ENCODE results near the gene C1orf87.
A peak's percentile ranks its signal among the peaks of the same experiment; 100 is the strongest.

Gene C1orf87

GRCh38 chr1:59978026-59978425 is 95.5 kb downstream of the C1orf87 start:
- TF ChIP-seq POLR2AphosphoS5 (IDR thresholded peaks at IDR 0.05; ENCODE audit: low read depth) (no peak), CTCF (IDR thresholded peaks at IDR 0.05; ENCODE audit: insufficient read depth, low read length) (no peak), REST (IDR thresholded peaks at IDR 0.05; ENCODE audit: insufficient replicate concordance, low read depth) (no peak), GABPA (IDR thresholded peaks at IDR 0.05; ENCODE audit: low read depth) (no peak), SPI1 (IDR thresholded peaks at IDR 0.05; ENCODE audit: borderline replicate concordance, low read depth) (no peak)
- no peak overlapping the region for H3K4me3 ChIP-seq (replicated peaks; ENCODE audit: insufficient read depth, low read length)
- H3K27me3 ChIP-seq (ENCODE audit: insufficient read depth, poor library complexity, severe bottlenecking) = no peaks in the 10 kb centered on the region
- DNase-seq (ENCODE audit: low read depth in 1 of 2, low spot score in 1 of 2) = no peak
- no peak overlapping the region for H3K27ac ChIP-seq (replicated peaks)

GRCh38 chr1:59977075-59977410 is 96.5 kb downstream of the C1orf87 start:
- Histone ChIP-seq H3K4me3 (replicated peaks; ENCODE audit: insufficient read depth, low read length) (no peak overlapping the region), H3K27ac (replicated peaks) (no peak overlapping the region), H3K27me3 (ENCODE audit: insufficient read depth, poor library complexity, severe bottlenecking) (no peaks in the 10 kb centered on the region)
- DNase-seq (ENCODE audit: low read depth in 1 of 2, low spot score in 1 of 2) = no peak
- TF ChIP-seq GABPA (IDR thresholded peaks at IDR 0.05; ENCODE audit: low read depth) (no peak), REST (IDR thresholded peaks at IDR 0.05; ENCODE audit: insufficient replicate concordance, low read depth) (no peak), SPI1 (IDR thresholded peaks at IDR 0.05; ENCODE audit: borderline replicate concordance, low read depth) (no peak), CTCF (IDR thresholded peaks at IDR 0.05; ENCODE audit: insufficient read depth, low read length) (no peak), POLR2AphosphoS5 (IDR thresholded peaks at IDR 0.05; ENCODE audit: low read depth) (no peak)

GRCh38 chr1:59976194-59977074 is 97.1 kb downstream of the C1orf87 start:
- DNase-seq (ENCODE audit: low read depth in 1 of 2, low spot score in 1 of 2) = peak; percentile 1 to 29
- Histone ChIP-seq H3K4me3 (replicated peaks; ENCODE audit: insufficient read depth, low read length) (no peak overlapping the region), H3K27ac (replicated peaks) (no peak overlapping the region), H3K27me3 (ENCODE audit: insufficient read depth, poor library complexity, severe bottlenecking) (no peaks in the 10 kb centered on the region)
- TF ChIP-seq CTCF (IDR thresholded peaks at IDR 0.05; ENCODE audit: insufficient read depth, low read length) = peak; percentile 76
- no peak for TF ChIP-seq POLR2AphosphoS5 (IDR thresholded peaks at IDR 0.05; ENCODE audit: low read depth)

- no peak for DNase-seq (ENCODE audit: low read depth in 1 of 2, low spot score in 1 of 2)
- TF ChIP-seq SPI1 (IDR thresholded peaks at IDR 0.05; ENCODE audit: borderline replicate concordance, low read depth) = no peak
- Histone ChIP-seq H3K27ac (replicated peaks) (no peak overlapping the region), H3K27me3 (ENCODE audit: insufficient read depth, poor library complexity, severe bottlenecking) (no peaks in the 10 kb centered on the region), H3K4me3 (replicated peaks; ENCODE audit: insufficient read depth, low read length) (no peak overlapping the region)
Observed at GRCh38 chr1:59973719-59974118, 99.9 kb downstream of the C1orf87 start.

All from HL-60 (cell line).